ENCODE measurements around the gene KIRREL3. TPM values are rescaled to one million over a fixed set of nuclear protein-coding genes. Genes with fewer than 3 reads are reported as not detected.

Gene KIRREL3
- total RNA-seq, 2 experiments from 2014 or later, result not detected

DNA sequence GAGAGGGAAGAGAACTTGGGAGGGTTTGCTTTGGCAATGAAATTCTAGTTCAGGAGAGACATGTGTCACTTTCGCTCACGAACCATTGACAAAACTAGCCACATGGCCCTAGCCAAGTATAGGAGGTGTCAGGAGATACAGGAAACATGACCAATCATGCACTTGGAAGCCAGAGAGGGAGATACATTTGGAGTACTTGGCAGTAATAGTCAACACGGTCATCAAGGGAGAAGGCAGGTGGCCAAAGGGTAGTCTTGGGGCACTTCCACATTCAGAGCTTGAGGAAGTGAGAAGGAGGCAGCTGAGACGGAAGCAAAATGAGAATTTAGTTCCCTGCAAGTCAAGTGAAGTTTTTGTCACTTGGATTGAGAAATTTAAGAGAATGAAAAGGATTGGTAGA lies 26.4 kb upstream of the KIRREL3 start:
- no peaks in the 10 kb centered on the region for H3K9me3 ChIP-seq (ENCODE audit: control insufficient read depth in 1 of 2, insufficient read depth in 1 of 2, low read length in 2 of 2)
- no peaks in the 10 kb centered on the region for H3K36me3 ChIP-seq (ENCODE audit: insufficient read depth, low read length)
- ATAC-seq (ENCODE audit: poor library complexity) (no peak), DNase-seq (no peak)
- Mint-ChIP-seq H3K9me3 (no peaks in the 10 kb centered on the region), H3K4me3 (no peak overlapping the region), H3K27me3 (peaks cover 12% of the 10 kb centered on the region), H3K27ac (no peak overlapping the region), H3K36me3 (ENCODE audit: low read depth) (no peaks in the 10 kb centered on the region), H3K4me1 (ENCODE audit: low read depth) (no peaks in the 10 kb centered on the region)
- no peaks in the 10 kb centered on the region for H3K4me1 ChIP-seq (ENCODE audit: insufficient read depth, low read length)
- H3K27me3 ChIP-seq (ENCODE audit: control insufficient read depth in 1 of 2, insufficient read depth in 2 of 2, low read length in 2 of 2), result no peaks in the 10 kb centered on the region
- no peak overlapping the region for H3K4me3 ChIP-seq (ENCODE audit: low read length)
- no peak overlapping the region for H3K27ac ChIP-seq (ENCODE audit: low read depth in 1 of 2, low read length in 2 of 2)
- ChIA-PET CTCF (no interaction called here), POLR2A (no interaction called here)
- no peak for TF ChIP-seq CTCF (IDR thresholded peaks at IDR 0.05)
- intact Hi-C loops (cut with DNase I, micrococcal nuclease), result no loop called here

DNA sequence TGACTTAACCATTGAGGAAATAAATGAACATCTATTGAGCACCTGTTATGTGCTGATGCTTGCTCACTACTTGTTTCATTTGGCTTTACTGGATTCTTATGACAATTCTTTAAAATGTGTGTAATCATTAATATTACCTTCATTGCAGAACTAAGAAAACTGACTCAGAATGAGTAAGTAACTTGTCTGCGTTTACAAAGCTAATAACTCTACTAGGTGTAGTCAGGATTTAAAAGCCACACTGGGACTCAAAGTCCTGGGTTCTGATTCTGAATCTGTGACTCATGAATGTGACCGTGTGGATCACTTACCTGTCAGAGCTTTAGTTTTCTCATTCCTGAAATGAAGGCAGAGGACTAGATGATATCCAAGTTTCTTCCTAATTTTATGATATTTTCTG lies 23.4 kb upstream of the KIRREL3 start:
- no peak for TF ChIP-seq CTCF (IDR thresholded peaks at IDR 0.05)
- CTCF ChIA-PET, result no interaction called here
- H3K27me3 Mint-ChIP-seq, result peaks cover 20% of the 10 kb centered on the region

DNA sequence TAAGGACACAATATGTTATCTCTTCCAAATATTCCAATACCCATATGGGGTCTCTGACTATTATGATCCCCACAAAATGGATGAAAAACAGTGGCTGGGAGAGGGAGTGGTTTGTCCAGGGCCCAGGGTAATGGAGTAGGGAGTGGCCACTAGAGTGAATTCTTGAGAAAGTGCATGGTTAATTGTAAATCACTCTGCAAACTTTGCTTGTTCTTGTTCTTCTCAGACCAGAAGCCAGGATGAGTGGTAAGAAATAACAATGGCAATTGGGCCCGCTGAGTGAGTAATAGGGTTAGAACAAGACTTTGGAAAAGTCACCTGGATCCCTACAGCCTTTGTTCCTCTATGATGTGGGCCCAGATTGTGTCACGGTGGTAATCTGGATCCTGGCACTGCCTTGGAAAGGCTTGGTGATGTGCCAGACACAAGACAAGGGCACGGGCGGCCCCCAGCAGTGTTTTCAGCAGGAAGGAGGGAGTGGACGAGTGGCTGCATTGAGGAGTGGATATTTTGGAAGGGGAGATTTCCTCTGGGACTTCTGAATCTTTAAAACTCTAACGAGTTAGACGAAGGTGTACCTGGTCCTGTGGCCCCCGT lies 18.2 kb upstream of the KIRREL3 start:
- TF ChIP-seq CTCF (IDR thresholded peaks at IDR 0.05), result no peak
- intact Hi-C loops (cut with DNase I, micrococcal nuclease), result no loop called here
- H3K4me1 ChIP-seq (ENCODE audit: insufficient read depth, low read length), result no peaks in the 10 kb centered on the region
- no peaks in the 10 kb centered on the region for H3K36me3 Mint-ChIP-seq (ENCODE audit: low read depth)
- H3K4me1 Mint-ChIP-seq (ENCODE audit: low read depth), result no peaks in the 10 kb centered on the region
- ChIA-PET POLR2A (no interaction called here), CTCF (no interaction called here)
- H3K27ac ChIP-seq (ENCODE audit: low read depth in 1 of 2, low read length in 2 of 2), result no peak overlapping the region
- H3K36me3 ChIP-seq (ENCODE audit: insufficient read depth, low read length), result no peaks in the 10 kb centered on the region
- no peak overlapping the region for H3K4me3 ChIP-seq (ENCODE audit: low read length)
- H3K27me3 ChIP-seq (ENCODE audit: control insufficient read depth in 1 of 2, insufficient read depth in 2 of 2, low read length in 2 of 2), result peaks cover 0 to 6% of the 10 kb centered on the region in 2 experiments
- ATAC-seq (ENCODE audit: poor library complexity), result no peak
- no peak for DNase-seq
- H3K27ac Mint-ChIP-seq, result no peak overlapping the region
- H3K27me3 Mint-ChIP-seq, result peaks cover 19% of the 10 kb centered on the region
- H3K4me3 Mint-ChIP-seq, result no peak overlapping the region
- H3K9me3 ChIP-seq (ENCODE audit: control insufficient read depth in 1 of 2, insufficient read depth in 1 of 2, low read length in 2 of 2), result no peaks in the 10 kb centered on the region
- H3K9me3 Mint-ChIP-seq, result no peaks in the 10 kb centered on the region

More for the DNA sequence above, 23.4 kb upstream of the KIRREL3 start:
- Histone ChIP-seq H3K4me1 (ENCODE audit: insufficient read depth, low read length) (no peaks in the 10 kb centered on the region), H3K27me3 (ENCODE audit: control insufficient read depth in 1 of 2, insufficient read depth in 2 of 2, low read length in 2 of 2) (peaks cover 0 to 6% of the 10 kb centered on the region in 2 experiments), H3K4me3 (ENCODE audit: low read length) (no peak overlapping the region), H3K27ac (ENCODE audit: low read depth in 1 of 2, low read length in 2 of 2) (no peak overlapping the region), H3K36me3 (ENCODE audit: insufficient read depth, low read length) (no peaks in the 10 kb centered on the region), H3K9me3 (ENCODE audit: control insufficient read depth in 1 of 2, insufficient read depth in 1 of 2, low read length in 2 of 2) (no peaks in the 10 kb centered on the region)
- ATAC-seq (ENCODE audit: poor library complexity) (no peak), DNase-seq (no peak)
- Mint-ChIP-seq H3K4me3 (no peak overlapping the region), H3K27ac (no peak overlapping the region), H3K9me3 (no peaks in the 10 kb centered on the region), H3K36me3 (ENCODE audit: low read depth) (no peaks in the 10 kb centered on the region), H3K4me1 (ENCODE audit: low read depth) (no peaks in the 10 kb centered on the region)
- POLR2A ChIA-PET, result no interaction called here
- intact Hi-C loops (cut with DNase I, micrococcal nuclease), result no loop called here

Measured in CD4-positive, alpha-beta T cell (primary cell).